ENCODE results near the gene PIAS3. TPM values are rescaled to one million over a fixed set of nuclear protein-coding genes. Genes with fewer than 3 reads are reported as not detected.
"Not testable (repeated sequence)": the region's sequence is repeated elsewhere in the genome, so short reads cannot be mapped to it uniquely, and the experiment has no call there.

The PIAS3 gene
- total RNA-seq, 1 donor: 15.2 TPM

DNA sequence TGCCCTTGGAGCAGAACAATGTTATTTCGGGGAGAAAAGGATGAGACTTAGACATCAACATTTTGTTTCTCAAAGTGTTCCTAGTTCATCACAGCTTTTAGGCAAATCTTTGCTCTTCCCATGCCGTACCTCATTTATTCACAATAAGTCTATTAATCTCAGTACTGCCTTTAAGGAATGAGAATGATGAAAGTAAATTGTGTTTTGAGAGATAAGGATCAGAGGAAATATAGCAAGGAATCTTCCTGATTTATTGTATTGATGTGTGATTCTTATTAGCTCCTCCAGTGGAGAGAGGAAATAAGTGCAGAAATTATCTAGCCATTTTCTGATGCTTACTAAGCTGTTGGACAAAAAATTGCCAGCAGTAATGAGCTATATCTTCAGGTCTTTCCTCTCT is 32.9 kb downstream of the PIAS3 start:
- peaks cover 44% of the 10 kb centered on the region for H3K36me3 ChIP-seq (ENCODE audit: insufficient read depth, low read length)
- DNase-seq (ENCODE audit: insufficient read length, low spot score, missing footprints): peak; percentile 61
- TF ChIP-seq, protein P1, sequence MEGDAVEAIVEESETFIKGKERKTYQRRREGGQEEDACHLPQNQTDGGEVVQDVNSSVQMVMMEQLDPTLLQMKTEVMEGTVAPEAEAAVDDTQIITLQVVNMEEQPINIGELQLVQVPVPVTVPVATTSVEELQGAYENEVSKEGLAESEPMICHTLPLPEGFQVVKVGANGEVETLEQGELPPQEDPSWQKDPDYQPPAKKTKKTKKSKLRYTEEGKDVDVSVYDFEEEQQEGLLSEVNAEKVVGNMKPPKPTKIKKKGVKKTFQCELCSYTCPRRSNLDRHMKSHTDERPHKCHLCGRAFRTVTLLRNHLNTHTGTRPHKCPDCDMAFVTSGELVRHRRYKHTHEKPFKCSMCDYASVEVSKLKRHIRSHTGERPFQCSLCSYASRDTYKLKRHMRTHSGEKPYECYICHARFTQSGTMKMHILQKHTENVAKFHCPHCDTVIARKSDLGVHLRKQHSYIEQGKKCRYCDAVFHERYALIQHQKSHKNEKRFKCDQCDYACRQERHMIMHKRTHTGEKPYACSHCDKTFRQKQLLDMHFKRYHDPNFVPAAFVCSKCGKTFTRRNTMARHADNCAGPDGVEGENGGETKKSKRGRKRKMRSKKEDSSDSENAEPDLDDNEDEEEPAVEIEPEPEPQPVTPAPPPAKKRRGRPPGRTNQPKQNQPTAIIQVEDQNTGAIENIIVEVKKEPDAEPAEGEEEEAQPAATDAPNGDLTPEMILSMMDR (IDR thresholded peaks at IDR 0.05; ENCODE audit: extremely low read depth, low read depth, low read length): no peak
- peaks cover 5% of the 10 kb centered on the region for H3K4me1 ChIP-seq (ENCODE audit: insufficient read depth, low read length)
- no peak overlapping the region for H3K27ac ChIP-seq (ENCODE audit: low read depth, low read length)
- H3K27me3 ChIP-seq (ENCODE audit: insufficient read depth, low read length): no peaks in the 10 kb centered on the region
- H3K4me2 ChIP-seq (ENCODE audit: insufficient read depth, low read length): no peak overlapping the region
- H3K4me3 ChIP-seq (ENCODE audit: insufficient read depth, low read length): no peak overlapping the region
- no peaks in the 10 kb centered on the region for H3K9me3 ChIP-seq (ENCODE audit: low read depth, low read length)
- no peak overlapping the region for H2AFZ ChIP-seq (ENCODE audit: low read length)
- peaks cover 36% of the 10 kb centered on the region for H3K79me2 ChIP-seq (ENCODE audit: insufficient read depth, low read length)
- no peaks in the 10 kb centered on the region for H4K20me1 ChIP-seq (ENCODE audit: insufficient read depth, low read length)

GRCh38 chr1:145824499-145824842 is 34.4 kb downstream of the PIAS3 start:
- Histone ChIP-seq H4K20me1 (ENCODE audit: insufficient read depth, low read length) (no peaks in the 10 kb centered on the region), H3K4me2 (ENCODE audit: insufficient read depth, low read length) (peak overlapping the region; percentile 89), H3K27ac (ENCODE audit: low read depth, low read length) (peak overlapping the region; percentile 94), H3K9me3 (ENCODE audit: low read depth, low read length) (no peaks in the 10 kb centered on the region), H3K79me2 (ENCODE audit: insufficient read depth, low read length) (peaks cover 37% of the 10 kb centered on the region), H3K27me3 (ENCODE audit: insufficient read depth, low read length) (no peaks in the 10 kb centered on the region), H3K36me3 (ENCODE audit: insufficient read depth, low read length) (peaks cover 33% of the 10 kb centered on the region), H2AFZ (ENCODE audit: low read length) (peak overlapping the region; percentile 100), H3K4me1 (ENCODE audit: insufficient read depth, low read length) (peaks cover 5% of the 10 kb centered on the region), H3K4me3 (ENCODE audit: insufficient read depth, low read length) (peak overlapping the region; percentile 99)
- peak; percentile 75 for DNase-seq (ENCODE audit: insufficient read length, low spot score, missing footprints)
- TF ChIP-seq, protein P1 (IDR thresholded peaks at IDR 0.05; ENCODE audit: extremely low read depth, low read depth, low read length): no peak

DNA sequence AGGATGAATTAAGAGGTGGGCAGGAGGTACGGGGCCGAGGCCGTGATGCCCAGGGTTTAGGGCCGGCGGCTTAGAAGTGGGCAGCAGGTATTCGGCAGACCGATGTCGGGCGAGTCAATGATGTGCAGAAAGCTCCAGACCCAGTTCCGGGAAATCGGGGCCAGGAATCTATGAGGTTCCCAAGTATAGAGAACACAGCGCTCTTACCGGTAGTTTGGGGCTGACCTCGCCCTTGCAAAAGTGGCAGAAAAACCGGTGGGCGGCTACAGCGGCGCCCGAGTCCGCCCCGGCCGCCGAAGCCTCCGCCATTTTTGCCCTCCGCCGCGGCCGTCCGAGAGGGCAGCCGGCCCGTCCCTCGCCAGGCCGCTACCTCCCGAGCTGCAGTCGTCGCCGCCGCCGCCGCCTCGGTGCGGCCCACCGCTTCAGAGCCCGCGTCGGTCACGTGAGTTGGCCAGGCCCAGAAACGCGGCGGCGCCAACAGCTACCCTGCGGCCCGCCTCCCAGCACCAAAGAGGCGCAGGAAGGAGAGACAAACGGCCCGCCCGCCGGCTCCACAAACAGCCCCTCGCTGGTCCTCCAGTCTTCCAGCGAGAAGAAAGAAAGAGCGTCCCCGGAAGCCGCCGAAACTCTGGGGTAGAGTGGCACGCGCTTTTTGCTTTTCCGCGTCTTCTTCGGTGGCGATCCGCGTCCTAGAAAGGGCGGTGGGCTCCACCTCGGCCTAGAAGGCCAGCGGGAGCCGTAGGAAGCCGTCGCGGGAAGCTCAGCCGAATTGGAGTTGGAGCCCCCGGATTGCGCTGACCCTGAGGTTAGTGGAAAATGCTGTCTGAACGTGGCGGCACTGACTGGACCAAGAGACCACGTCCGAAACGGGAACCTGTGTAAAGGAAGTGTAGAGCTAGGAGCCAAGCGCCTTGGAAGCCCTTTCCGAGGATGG is 35.0 kb downstream of the PIAS3 start, which contains the start of the genes POLR3C and RNF115:
POLR3C (plus strand) TSS at position 636 of the 934 bp plus-strand sequence. CDS start 1,577 bp downstream, outside the sequence.
RNF115 (minus strand) TSS at position 531 of the 934 bp plus-strand sequence; CDS start at position 309, 222 bp downstream.
- peaks cover 31% of the 10 kb centered on the region for H3K36me3 ChIP-seq (ENCODE audit: insufficient read depth, low read length)
- TF ChIP-seq, protein P1 (IDR thresholded peaks at IDR 0.05; ENCODE audit: extremely low read depth, low read depth, low read length): no peak
- H3K27ac ChIP-seq (ENCODE audit: low read depth, low read length): peak within 1 kb of the TSS; percentile 94
- DNase-seq (ENCODE audit: insufficient read length, low spot score, missing footprints): peak; percentile 93
- H3K4me2 ChIP-seq (ENCODE audit: insufficient read depth, low read length): peak within 1 kb of the TSS; percentile 89
- no peaks in the 10 kb centered on the region for H3K9me3 ChIP-seq (ENCODE audit: low read depth, low read length)
- H2AFZ ChIP-seq (ENCODE audit: low read length): peak within 1 kb of the TSS; percentile 100
- H3K27me3 ChIP-seq (ENCODE audit: insufficient read depth, low read length): no peaks in the 10 kb centered on the region
- H3K79me2 ChIP-seq (ENCODE audit: insufficient read depth, low read length): peaks cover 41% of the 10 kb centered on the region
- H3K4me3 ChIP-seq (ENCODE audit: insufficient read depth, low read length): peak within 1 kb of the TSS; percentile 99
- peaks cover 5% of the 10 kb centered on the region for H3K4me1 ChIP-seq (ENCODE audit: insufficient read depth, low read length)
- H4K20me1 ChIP-seq (ENCODE audit: insufficient read depth, low read length): no peaks in the 10 kb centered on the region

GRCh38 chr1:145822779-145823331 is 36.0 kb downstream of the PIAS3 start:
- H2AFZ ChIP-seq (ENCODE audit: low read length); H4K20me1 ChIP-seq (ENCODE audit: insufficient read depth, low read length); DNase-seq (ENCODE audit: insufficient read length, low spot score, missing footprints); H3K9me3 ChIP-seq (ENCODE audit: low read depth, low read length); H3K27ac ChIP-seq (ENCODE audit: low read depth, low read length); H3K4me1 ChIP-seq (ENCODE audit: insufficient read depth, low read length); H3K27me3 ChIP-seq (ENCODE audit: insufficient read depth, low read length): not testable (repeated sequence)
- Histone ChIP-seq H3K4me2 (ENCODE audit: insufficient read depth, low read length) (peak overlapping the region; percentile 48), H3K36me3 (ENCODE audit: insufficient read depth, low read length) (peaks cover 22% of the 10 kb centered on the region), H3K79me2 (ENCODE audit: insufficient read depth, low read length) (peaks cover 41% of the 10 kb centered on the region), H3K4me3 (ENCODE audit: insufficient read depth, low read length) (peak overlapping the region; percentile 42)

- not testable (repeated sequence) for H3K36me3 ChIP-seq (ENCODE audit: insufficient read depth, low read length); H3K27me3 ChIP-seq (ENCODE audit: insufficient read depth, low read length); DNase-seq (ENCODE audit: insufficient read length, low spot score, missing footprints); H2AFZ ChIP-seq (ENCODE audit: low read length); H3K4me1 ChIP-seq (ENCODE audit: insufficient read depth, low read length); H3K9me3 ChIP-seq (ENCODE audit: low read depth, low read length); H4K20me1 ChIP-seq (ENCODE audit: insufficient read depth, low read length); H3K4me3 ChIP-seq (ENCODE audit: insufficient read depth, low read length)
- Histone ChIP-seq H3K4me2 (ENCODE audit: insufficient read depth, low read length) (peak overlapping the region; percentile 34), H3K27ac (ENCODE audit: low read depth, low read length) (peak overlapping the region; percentile 34), H3K79me2 (ENCODE audit: insufficient read depth, low read length) (peaks cover 18% of the 10 kb centered on the region)
Observed at GRCh38 chr1:145818095-145818494, 40.8 kb downstream of the PIAS3 start.

GRCh38 chr1:145812977-145813810 is 45.7 kb downstream of the PIAS3 start:
- Histone ChIP-seq H3K4me2 (ENCODE audit: insufficient read depth, low read length) (peak overlapping the region; percentile 13), H3K79me2 (ENCODE audit: insufficient read depth, low read length) (peaks cover 20% of the 10 kb centered on the region)
- H2AFZ ChIP-seq (ENCODE audit: low read length); H3K4me1 ChIP-seq (ENCODE audit: insufficient read depth, low read length); H3K9me3 ChIP-seq (ENCODE audit: low read depth, low read length); H3K4me3 ChIP-seq (ENCODE audit: insufficient read depth, low read length); H3K36me3 ChIP-seq (ENCODE audit: insufficient read depth, low read length); H3K27me3 ChIP-seq (ENCODE audit: insufficient read depth, low read length); H4K20me1 ChIP-seq (ENCODE audit: insufficient read depth, low read length); DNase-seq (ENCODE audit: insufficient read length, low spot score, missing footprints); H3K27ac ChIP-seq (ENCODE audit: low read depth, low read length): not testable (repeated sequence)
